H9 (cell line): ENCODE measurements around the gene DHX40. TPM values are rescaled to one million over a fixed set of nuclear protein-coding genes. Genes with fewer than 3 reads are reported as not detected.

Experiments used
- DNase-seq: peaks from one replicate; pipeline ENCODE4 v3.0.0-alpha.2; 2017
- H2AFZ ChIP-seq: one replicate; pipeline ENCODE4 v1.6.1; 2013; ENCODE audit warnings: mild to moderate bottlenecking, low read length, control low read depth, moderate library complexity
- H2AK5ac ChIP-seq: 2 replicates; pipeline ENCODE4 v1.6.1; 2013; ENCODE audit warnings: low read length, control low read depth, mixed read lengths; ENCODE audit not compliant: insufficient read length
- H2BK120ac ChIP-seq: one replicate; pipeline ENCODE4 v1.6.1; 2013; ENCODE audit warnings: low read depth, mild to moderate bottlenecking, low read length, control low read depth, inconsistent platforms; ENCODE audit not compliant: poor library complexity, severe bottlenecking
- H2BK12ac ChIP-seq: 2 replicates; pipeline ENCODE4 v1.6.1; 2013; ENCODE audit warnings: low read length, control low read depth, mixed read lengths, low read depth; ENCODE audit not compliant: insufficient read length
- H2BK15ac ChIP-seq: 2 replicates; pipeline ENCODE4 v1.6.1; 2013; ENCODE audit warnings: low read depth, low read length, control low read depth
- H2BK20ac ChIP-seq: one replicate; pipeline ENCODE4 v1.6.1; 2013; ENCODE audit warnings: low read depth, mild to moderate bottlenecking, low read length, control low read depth, inconsistent platforms; ENCODE audit not compliant: poor library complexity, severe bottlenecking
- H2BK5ac ChIP-seq: 2 replicates; pipeline ENCODE4 v1.6.1; 2013; ENCODE audit warnings: low read length, control low read depth, mixed read lengths; ENCODE audit not compliant: insufficient read length
- H3K14ac ChIP-seq: 2 replicates; pipeline ENCODE4 v1.6.1; 2013; ENCODE audit warnings: low read length, control low read depth; ENCODE audit not compliant: insufficient read depth
- H3K18ac ChIP-seq: 2 replicates; pipeline ENCODE4 v1.6.1; 2013; ENCODE audit warnings: low read depth, mild to moderate bottlenecking, mixed read lengths, low read length, control low read depth; ENCODE audit not compliant: insufficient read length
- H3K23ac ChIP-seq: 2 replicates; pipeline ENCODE4 v1.6.1; 2013; ENCODE audit warnings: low read length, control low read depth, mixed read lengths, low read depth; ENCODE audit not compliant: insufficient read length
- H3K23me2 ChIP-seq: 2 replicates; pipeline ENCODE4 v1.6.1; 2013; ENCODE audit warnings: low read depth, mild to moderate bottlenecking, mixed read lengths, low read length, control low read depth; ENCODE audit not compliant: insufficient read length, poor library complexity, severe bottlenecking
- H3K27ac ChIP-seq: 2 replicates; pipeline ENCODE4 v1.5.1; 2013; ENCODE audit warnings: low read length, control low read depth, mixed read lengths, low read depth; ENCODE audit not compliant: insufficient read length
- H3K27me3 ChIP-seq: 2 replicates; pipeline ENCODE4 v1.6.1; 2013; ENCODE audit warnings: low read length, control low read depth, inconsistent platforms; ENCODE audit not compliant: insufficient read depth
- H3K4ac ChIP-seq: 2 replicates; pipeline ENCODE4 v1.6.1; 2013; ENCODE audit warnings: low read depth, mild to moderate bottlenecking, control low read depth, inconsistent platforms, low read length, moderate library complexity
- H3K4me1 ChIP-seq: 2 replicates; pipeline ENCODE4 v1.6.1; 2013; ENCODE audit warnings: low read length, control low read depth, inconsistent platforms; ENCODE audit not compliant: insufficient read depth
- H3K4me2 ChIP-seq: 2 replicates; pipeline ENCODE4 v1.6.1; 2013; ENCODE audit warnings: low read length, control low read depth, mixed read lengths; ENCODE audit not compliant: insufficient read length, insufficient read depth
- H3K56ac ChIP-seq: 2 replicates; pipeline ENCODE4 v1.6.1; 2013; ENCODE audit warnings: low read depth, mild to moderate bottlenecking, mixed read lengths, low read length, control low read depth; ENCODE audit not compliant: insufficient read length
- H3K79me1 ChIP-seq: 2 replicates; pipeline ENCODE4 v1.6.1; 2013; ENCODE audit warnings: low read depth, mild to moderate bottlenecking, moderate library complexity, low read length, control low read depth, inconsistent platforms; ENCODE audit not compliant: insufficient read depth, poor library complexity, severe bottlenecking
- H3K79me2 ChIP-seq: 2 replicates; pipeline ENCODE4 v1.6.1; 2013; ENCODE audit warnings: low read length, control low read depth, inconsistent platforms; ENCODE audit not compliant: insufficient read depth
- H3K9ac ChIP-seq: 2 replicates; pipeline ENCODE4 v1.6.1; 2013; ENCODE audit warnings: low read length, control low read depth, mixed read lengths; ENCODE audit not compliant: insufficient read length; ENCODE audit errors: extremely low read depth
- H3K9me3 ChIP-seq: one replicate; pipeline ENCODE4 v1.6.1; 2013; ENCODE audit warnings: low read depth, low read length, inconsistent platforms; ENCODE audit not compliant: control insufficient read depth
- H3T11ph ChIP-seq: one replicate; pipeline ENCODE4 v1.6.1; 2013; ENCODE audit warnings: mild to moderate bottlenecking, low read length, control low read depth, inconsistent platforms
- H4K20me1 ChIP-seq: one replicate; pipeline ENCODE4 v1.6.1; 2013; ENCODE audit not compliant: control insufficient read depth, insufficient read length, insufficient read depth
- H4K5ac ChIP-seq: 2 replicates; pipeline ENCODE4 v1.6.1; 2013; ENCODE audit warnings: low read depth, mild to moderate bottlenecking, mixed read lengths, low read length, control low read depth; ENCODE audit not compliant: insufficient read length
- H4K8ac ChIP-seq: replicated peaks from 2 replicates; pipeline ENCODE4 v1.6.1; 2013; ENCODE audit warnings: low read length, control low read depth, mixed read lengths, low read depth; ENCODE audit not compliant: insufficient read length
- H4K91ac ChIP-seq: 2 replicates; pipeline ENCODE4 v1.6.1; 2013; ENCODE audit warnings: low read depth, mild to moderate bottlenecking, moderate library complexity, mixed read lengths, low read length, control low read depth; ENCODE audit not compliant: insufficient read length
- H3K27ac Mint-ChIP-seq, 3 experiments: 2 replicates in 2 of 3; 3 replicates in 1 of 3; pipeline ENCODE4 v1.8.0; 2020 to 2021; ENCODE audit warnings: mixed read lengths in 3 of 3, mild to moderate bottlenecking in 1 of 3, moderate library complexity in 1 of 3
- H3K27me3 Mint-ChIP-seq: 2 replicates; pipeline ENCODE4 v1.8.0; 2021; ENCODE audit warnings: low read depth, mild to moderate bottlenecking, moderate library complexity, mixed read lengths
- H3K36me3 Mint-ChIP-seq, 3 experiments: 2 replicates in 2 of 3; 3 replicates in 1 of 3; pipeline ENCODE4 v1.8.0; 2020 to 2021; ENCODE audit warnings: low read depth in 3 of 3, mixed read lengths in 3 of 3; ENCODE audit not compliant: insufficient read depth in 1 of 3
- H3K4me1 Mint-ChIP-seq, 2 experiments: 2 replicates each; pipeline ENCODE4 v1.8.0; 2020; ENCODE audit warnings: mixed read lengths in 2 of 2
- H3K4me3 Mint-ChIP-seq, 2 experiments: 2 replicates in 1 of 2; 3 replicates in 1 of 2; pipeline ENCODE4 v1.8.0; 2020 to 2021; ENCODE audit warnings: mild to moderate bottlenecking in 2 of 2, mixed read lengths in 2 of 2, moderate library complexity in 1 of 2
- H3K9me3 Mint-ChIP-seq, 2 experiments: 2 replicates in 1 of 2; 3 replicates in 1 of 2; pipeline ENCODE4 v1.8.0; 2020; ENCODE audit warnings: mild to moderate bottlenecking in 2 of 2, mixed read lengths in 2 of 2, moderate library complexity in 1 of 2
- CTCF ChIP-seq: fragments of 200-600 bp; sonication (generic); conservative IDR thresholded peaks from 3 replicates; pipeline ENCODE4 v1.8.0; 2021; ENCODE audit warnings: antibody characterized with exemption, mild to moderate bottlenecking
- WGBS: extraction: QIAGEN DNeasy Blood & Tissue Kit; methylation state at CpG from one replicate; pipeline ENCODE4 v1.1.7; 2013; ENCODE audit warnings: missing lambda C conversion rate, low lambda C conversion rate, mixed read lengths; ENCODE audit not compliant: insufficient read length; ENCODE audit errors: extremely low coverage; 5-methylcytosine and 5-hydroxymethylcytosine counted together
- total RNA-seq: library from RNA; stranded (reverse); gene quantifications from 2 replicates; pipeline ENCODE4 v1.2.1, GENCODE V29; 2021

The DHX40 gene
- total RNA-seq, 1 experiment from 2014 or later = 28.8 TPM

- Histone ChIP-seq H3K79me1 (no peaks in the 10 kb centered on the region), H3T11ph (no peak overlapping the region), H3K23ac (no peak overlapping the region), H4K20me1 (no peaks in the 10 kb centered on the region), H3K9me3 (no peaks in the 10 kb centered on the region), H3K9ac (no peak overlapping the region), H3K18ac (no peak overlapping the region), H3K4me1 (no peaks in the 10 kb centered on the region), H2BK5ac (no peak overlapping the region), H2AK5ac (no peak overlapping the region), H4K5ac (no peak overlapping the region), H2BK15ac (no peak overlapping the region), H2BK120ac (no peak overlapping the region), H3K14ac (no peak overlapping the region), H4K91ac (no peak overlapping the region), H3K56ac (no peak overlapping the region), H2AFZ (no peak overlapping the region), H3K27ac (no peak overlapping the region), H4K8ac (no peak overlapping the region), H3K27me3 (no peaks in the 10 kb centered on the region), H2BK20ac (no peak overlapping the region), H3K79me2 (no peaks in the 10 kb centered on the region), H2BK12ac (no peak overlapping the region), H3K23me2 (no peaks in the 10 kb centered on the region), H3K4ac (no peak overlapping the region), H3K4me2 (no peak overlapping the region)
- no peak for DNase-seq
- Mint-ChIP-seq H3K4me3 (no peak overlapping the region), H3K27ac (no peak overlapping the region), H3K4me1 (no peaks in the 10 kb centered on the region), H3K27me3 (peaks cover 2% of the 10 kb centered on the region; the same call in 1 of the 2 replicates), H3K9me3 (no peaks in the 10 kb centered on the region), H3K36me3 (no peaks in the 10 kb centered on the region)
- no CpG with 5 or more reads among the region's 1 CpG for WGBS
- TF ChIP-seq CTCF = no peak
These were observed 37.5 kb upstream of the DHX40 start for GRCh38 chr17:59527931-59528330.
